ENCODE data around the gene SLC22A23.

Gene SLC22A23

GRCh38 chr6:3334555-3334954, 122.3 kb downstream of the SLC22A23 start:
- WGBS, 2 experiments, result 90 to 92% methylated on average over 8 of the region's 8 CpGs
- Histone ChIP-seq H3K9me3 (ENCODE audit: control insufficient read depth, low read length) (no peaks in the 10 kb centered on the region), H3K4me3 (ENCODE audit: insufficient read depth, low read depth, low read length) (no peak overlapping the region), H3K4me1 (ENCODE audit: control insufficient read depth, insufficient read depth, low read length) (peaks cover 33% of the 10 kb centered on the region), H3K36me3 (ENCODE audit: control insufficient read depth, insufficient read depth, low read length) (no peaks in the 10 kb centered on the region), H3K27ac (ENCODE audit: insufficient read depth, low read depth, low read length, poor library complexity, severe bottlenecking) (no peak overlapping the region), H3K27me3 (ENCODE audit: control insufficient read depth, insufficient read depth, low read length, poor library complexity, severe bottlenecking) (no peaks in the 10 kb centered on the region)

DNA sequence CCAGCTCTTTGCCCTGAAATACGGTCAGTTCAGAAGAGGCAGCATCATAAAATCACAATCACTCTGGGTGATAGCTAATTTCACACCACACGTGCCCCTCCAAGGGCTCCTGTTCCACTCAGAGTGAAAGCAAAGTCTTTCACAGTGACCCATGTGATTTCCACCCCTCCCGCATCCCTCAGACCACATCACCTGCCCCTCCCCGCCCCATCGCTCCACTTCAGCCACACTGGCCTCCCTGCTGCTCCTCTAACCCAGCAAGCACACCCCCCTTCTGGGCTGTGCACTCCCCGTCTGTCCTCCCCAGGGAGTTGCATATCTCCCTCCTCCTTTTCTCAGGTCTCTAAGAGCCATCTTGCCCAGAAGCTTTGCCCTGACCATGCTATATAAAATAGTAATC, 123.6 kb downstream of the SLC22A23 start:
- Histone ChIP-seq H3K9me3 (ENCODE audit: control insufficient read depth, low read length) (no peaks in the 10 kb centered on the region), H3K36me3 (ENCODE audit: control insufficient read depth, insufficient read depth, low read length) (no peaks in the 10 kb centered on the region), H3K4me1 (ENCODE audit: control insufficient read depth, insufficient read depth, low read length) (peaks cover 24% of the 10 kb centered on the region), H3K4me3 (ENCODE audit: insufficient read depth, low read depth, low read length) (no peak overlapping the region), H3K27me3 (ENCODE audit: control insufficient read depth, insufficient read depth, low read length, poor library complexity, severe bottlenecking) (no peaks in the 10 kb centered on the region), H3K27ac (ENCODE audit: insufficient read depth, low read depth, low read length, poor library complexity, severe bottlenecking) (no peak overlapping the region)
- WGBS, 2 experiments, result 60 to 65% methylated on average over 6 of the region's 6 CpGs

GRCh38 chr6:3331971-3332370, 124.9 kb downstream of the SLC22A23 start:
- Histone ChIP-seq H3K36me3 (ENCODE audit: control insufficient read depth, insufficient read depth, low read length) (no peaks in the 10 kb centered on the region), H3K4me1 (ENCODE audit: control insufficient read depth, insufficient read depth, low read length) (peaks cover 18% of the 10 kb centered on the region), H3K27me3 (ENCODE audit: control insufficient read depth, insufficient read depth, low read length, poor library complexity, severe bottlenecking) (no peaks in the 10 kb centered on the region), H3K9me3 (ENCODE audit: control insufficient read depth, low read length) (no peaks in the 10 kb centered on the region), H3K4me3 (ENCODE audit: insufficient read depth, low read depth, low read length) (no peak overlapping the region), H3K27ac (ENCODE audit: insufficient read depth, low read depth, low read length, poor library complexity, severe bottlenecking) (no peak overlapping the region)
- WGBS, 2 experiments, result 85 to 90% methylated on average over 7 of the region's 7 CpGs

DNA sequence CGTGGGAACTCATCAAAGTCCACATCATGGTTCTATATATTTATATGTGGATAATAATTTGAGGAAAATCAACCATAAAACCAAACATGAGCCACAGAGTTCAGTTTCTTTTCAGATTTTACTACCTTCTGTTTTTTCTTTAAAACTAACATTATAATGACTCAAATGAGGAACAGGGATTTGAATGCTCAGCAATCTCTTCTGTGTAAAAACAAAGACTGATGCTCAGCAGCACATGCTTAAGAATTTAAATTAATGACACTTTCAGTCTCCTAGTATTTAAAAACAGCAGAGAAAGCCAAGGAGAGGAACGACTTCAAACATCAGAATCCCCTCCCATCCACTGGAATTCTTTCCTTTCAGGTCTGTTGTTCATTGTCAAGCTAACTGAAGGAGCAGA, 125.4 kb downstream of the SLC22A23 start:
- no peak overlapping the region for H3K4me3 ChIP-seq (ENCODE audit: insufficient read depth, low read depth, low read length)
- H3K4me1 ChIP-seq (ENCODE audit: control insufficient read depth, insufficient read depth, low read length), result peaks cover 18% of the 10 kb centered on the region
- no peak overlapping the region for H3K27ac ChIP-seq (ENCODE audit: insufficient read depth, low read depth, low read length, poor library complexity, severe bottlenecking)
- 15 to 27% methylated on average over 1 of the region's 2 CpGs for WGBS, 2 experiments
- H3K9me3 ChIP-seq (ENCODE audit: control insufficient read depth, low read length), result no peaks in the 10 kb centered on the region
- H3K27me3 ChIP-seq (ENCODE audit: control insufficient read depth, insufficient read depth, low read length, poor library complexity, severe bottlenecking), result no peaks in the 10 kb centered on the region
- H3K36me3 ChIP-seq (ENCODE audit: control insufficient read depth, insufficient read depth, low read length), result no peaks in the 10 kb centered on the region

GRCh38 chr6:3330199-3330598, 126.7 kb downstream of the SLC22A23 start:
- H3K4me1 ChIP-seq (ENCODE audit: control insufficient read depth, insufficient read depth, low read length), result peaks cover 18% of the 10 kb centered on the region
- no peak overlapping the region for H3K27ac ChIP-seq (ENCODE audit: insufficient read depth, low read depth, low read length, poor library complexity, severe bottlenecking)
- WGBS, 2 experiments, result 86 to 88% methylated on average over 6 of the region's 6 CpGs

GRCh38 chr6:3329393-3330051, 127.3 kb downstream of the SLC22A23 start:
- WGBS, 2 experiments, result 93 to 96% methylated on average over 26 of the region's 26 CpGs
- Histone ChIP-seq H3K36me3 (ENCODE audit: control insufficient read depth, insufficient read depth, low read length) (no peaks in the 10 kb centered on the region), H3K27me3 (ENCODE audit: control insufficient read depth, insufficient read depth, low read length, poor library complexity, severe bottlenecking) (no peaks in the 10 kb centered on the region), H3K4me1 (ENCODE audit: control insufficient read depth, insufficient read depth, low read length) (peaks cover 16% of the 10 kb centered on the region), H3K27ac (ENCODE audit: insufficient read depth, low read depth, low read length, poor library complexity, severe bottlenecking) (no peak overlapping the region), H3K4me3 (ENCODE audit: insufficient read depth, low read depth, low read length) (no peak overlapping the region), H3K9me3 (ENCODE audit: control insufficient read depth, low read length) (no peaks in the 10 kb centered on the region)

More at GRCh38 chr6:3330199-3330598, 126.7 kb downstream of the SLC22A23 start:
- no peak overlapping the region for H3K4me3 ChIP-seq (ENCODE audit: insufficient read depth, low read depth, low read length)
- H3K27me3 ChIP-seq (ENCODE audit: control insufficient read depth, insufficient read depth, low read length, poor library complexity, severe bottlenecking), result no peaks in the 10 kb centered on the region
- H3K36me3 ChIP-seq (ENCODE audit: control insufficient read depth, insufficient read depth, low read length), result no peaks in the 10 kb centered on the region
- H3K9me3 ChIP-seq (ENCODE audit: control insufficient read depth, low read length), result no peaks in the 10 kb centered on the region

- no peak overlapping the region for H3K4me3 ChIP-seq (ENCODE audit: insufficient read depth, low read depth, low read length)
- 82 to 83% methylated on average over 9 to 10 of the region's 10 CpGs for WGBS, 2 experiments
- no peaks in the 10 kb centered on the region for H3K9me3 ChIP-seq (ENCODE audit: control insufficient read depth, low read length)
- H3K27ac ChIP-seq (ENCODE audit: insufficient read depth, low read depth, low read length, poor library complexity, severe bottlenecking), result no peak overlapping the region
- no peaks in the 10 kb centered on the region for H3K36me3 ChIP-seq (ENCODE audit: control insufficient read depth, insufficient read depth, low read length)
- H3K4me1 ChIP-seq (ENCODE audit: control insufficient read depth, insufficient read depth, low read length), result peaks cover 14% of the 10 kb centered on the region
- no peaks in the 10 kb centered on the region for H3K27me3 ChIP-seq (ENCODE audit: control insufficient read depth, insufficient read depth, low read length, poor library complexity, severe bottlenecking)
These were observed 128.1 kb downstream of the SLC22A23 start for GRCh38 chr6:3328796-3329195.

- Histone ChIP-seq H3K4me3 (ENCODE audit: insufficient read depth, low read depth, low read length) (no peak overlapping the region), H3K36me3 (ENCODE audit: control insufficient read depth, insufficient read depth, low read length) (no peaks in the 10 kb centered on the region), H3K27ac (ENCODE audit: insufficient read depth, low read depth, low read length, poor library complexity, severe bottlenecking) (no peak overlapping the region), H3K4me1 (ENCODE audit: control insufficient read depth, insufficient read depth, low read length) (peaks cover 8% of the 10 kb centered on the region), H3K9me3 (ENCODE audit: control insufficient read depth, low read length) (no peaks in the 10 kb centered on the region), H3K27me3 (ENCODE audit: control insufficient read depth, insufficient read depth, low read length, poor library complexity, severe bottlenecking) (no peaks in the 10 kb centered on the region)
- 87 to 89% methylated on average over 12 of the region's 12 CpGs for WGBS, 2 experiments
These were observed 128.7 kb downstream of the SLC22A23 start for GRCh38 chr6:3328145-3328544.

DNA sequence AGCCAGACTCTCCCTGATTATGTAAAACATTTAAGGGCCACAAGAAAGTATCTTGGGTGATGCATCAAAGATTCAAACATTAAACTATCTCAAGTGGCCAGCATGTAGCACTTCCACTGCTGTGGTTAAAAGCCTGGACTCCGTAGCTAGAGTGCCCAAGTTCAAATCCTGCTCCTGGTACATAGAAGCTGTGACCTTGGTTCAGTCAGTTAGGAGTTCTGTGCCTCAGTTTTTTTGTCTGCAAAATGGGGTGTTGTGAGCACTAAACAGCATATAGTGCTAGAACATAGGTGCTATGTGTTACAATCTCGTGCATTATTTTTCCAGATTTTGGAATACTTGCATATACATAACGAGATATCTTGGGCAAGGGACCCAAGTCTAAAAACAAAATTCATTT, 129.4 kb downstream of the SLC22A23 start:
- H3K36me3 ChIP-seq (ENCODE audit: control insufficient read depth, insufficient read depth, low read length), result no peaks in the 10 kb centered on the region
- WGBS, 2 experiments, result 94 to 96% methylated on average over 2 to 3 of the region's 3 CpGs
- no peak overlapping the region for H3K27ac ChIP-seq (ENCODE audit: insufficient read depth, low read depth, low read length, poor library complexity, severe bottlenecking)
- no peaks in the 10 kb centered on the region for H3K27me3 ChIP-seq (ENCODE audit: control insufficient read depth, insufficient read depth, low read length, poor library complexity, severe bottlenecking)
- H3K4me3 ChIP-seq (ENCODE audit: insufficient read depth, low read depth, low read length), result no peak overlapping the region
- H3K9me3 ChIP-seq (ENCODE audit: control insufficient read depth, low read length), result no peaks in the 10 kb centered on the region
- H3K4me1 ChIP-seq (ENCODE audit: control insufficient read depth, insufficient read depth, low read length), result peaks cover 5% of the 10 kb centered on the region

- Histone ChIP-seq H3K9me3 (ENCODE audit: control insufficient read depth, low read length) (no peaks in the 10 kb centered on the region), H3K27ac (ENCODE audit: insufficient read depth, low read depth, low read length, poor library complexity, severe bottlenecking) (no peak overlapping the region), H3K4me3 (ENCODE audit: insufficient read depth, low read depth, low read length) (no peak overlapping the region), H3K4me1 (ENCODE audit: control insufficient read depth, insufficient read depth, low read length) (peaks cover 5% of the 10 kb centered on the region), H3K36me3 (ENCODE audit: control insufficient read depth, insufficient read depth, low read length) (no peaks in the 10 kb centered on the region), H3K27me3 (ENCODE audit: control insufficient read depth, insufficient read depth, low read length, poor library complexity, severe bottlenecking) (no peaks in the 10 kb centered on the region)
- WGBS, 2 experiments, result 88 to 89% methylated on average over 9 of the region's 9 CpGs
These were observed 129.9 kb downstream of the SLC22A23 start for GRCh38 chr6:3326981-3327380.

Data from ectodermal cell (in vitro differentiated cells).